ENCODE data around the gene NRG3. TPM values are rescaled to one million over a fixed set of nuclear protein-coding genes. Genes with fewer than 3 reads are reported as not detected.

NRG3 gene
- total and polyA plus RNA-seq, 2 of the 8 experiments (the other 6 are each of a cell fraction or from before 2014, with no cell fraction given) = 4.2 to 5.0 TPM

DNA sequence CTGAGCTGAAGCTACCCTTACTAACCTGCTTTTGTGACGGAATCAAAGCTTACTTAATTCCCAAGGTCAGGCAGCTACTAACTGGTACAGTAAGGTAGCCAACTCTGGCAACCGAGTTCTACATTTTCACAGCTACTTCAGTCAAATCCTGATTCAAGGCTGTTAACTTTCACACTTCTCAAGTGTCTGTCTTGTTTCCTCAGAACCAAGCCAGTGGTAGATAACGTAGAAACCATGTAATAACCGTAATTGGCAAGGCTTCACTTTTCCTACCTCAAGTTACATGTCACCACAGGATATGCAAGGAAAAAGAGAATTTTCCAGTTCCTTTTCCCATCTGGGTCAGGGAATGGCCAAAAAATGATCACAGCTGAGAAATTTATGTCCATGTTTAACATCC is 746.7 kb downstream of the NRG3 start:
- Histone ChIP-seq H3K56ac (replicated peaks; ENCODE audit: insufficient read length, low read depth, low read length) (no peak overlapping the region), H4K20me1 (replicated peaks in 1 of 2; ENCODE audit: control insufficient read depth in 1 of 2, insufficient read depth in 2 of 2, low read length in 2 of 2) (peaks cover 0 to 2% of the 10 kb centered on the region in 2 experiments), H3K27ac (ENCODE audit: low read depth, low read length) (no peak overlapping the region), H2AK5ac (ENCODE audit: low read depth, low read length) (no peak overlapping the region), H3K4me3 (ENCODE audit: extremely low read depth in 1 of 4, insufficient read depth in 2 of 4, low read depth in 3 of 4, low read length in 4 of 4) (no peak overlapping the region), H4K91ac (replicated peaks; ENCODE audit: insufficient read length, low read length) (no peak overlapping the region), H3K9ac (replicated peaks in 1 of 4; ENCODE audit: extremely low read depth in 1 of 4, low read depth in 3 of 4, low read length in 3 of 4) (no peak overlapping the region), H3K79me2 (ENCODE audit: control insufficient read depth in 1 of 2, insufficient read depth in 2 of 2, low read length in 2 of 2) (no peaks in the 10 kb centered on the region), H4K8ac (ENCODE audit: extremely low read depth, insufficient read depth, low read length) (no peak overlapping the region), H2BK12ac (ENCODE audit: low read depth, low read length) (no peak overlapping the region), H2BK120ac (replicated peaks; ENCODE audit: low read depth, low read length) (no peak overlapping the region), H3K9me3 (ENCODE audit: insufficient read depth in 2 of 2, low read depth in 1 of 2, low read length in 1 of 2) (no peaks in the 10 kb centered on the region), H3K23ac (ENCODE audit: insufficient read length) (no peak overlapping the region), H2BK20ac (ENCODE audit: low read length) (no peak overlapping the region), H3K18ac (ENCODE audit: extremely low read depth, low read length) (no peak overlapping the region), H3K36me3 (ENCODE audit: control insufficient read depth in 2 of 4, insufficient read depth in 4 of 4, low read length in 3 of 4) (no peaks in the 10 kb centered on the region), H3K4me1 (replicated peaks in 1 of 4; ENCODE audit: control insufficient read depth in 3 of 4, insufficient read depth in 4 of 4, low read length in 3 of 4) (no peaks in the 10 kb centered on the region), H3K23me2 (ENCODE audit: low read depth, low read length) (peaks cover 4% of the 10 kb centered on the region; the same call in 1 of the 2 replicates), H3K79me1 (ENCODE audit: low read depth, low read length) (no peaks in the 10 kb centered on the region), H3K27me3 (replicated peaks in 1 of 4; ENCODE audit: control insufficient read depth in 3 of 4, extremely low read depth in 1 of 4, insufficient read depth in 3 of 4, low read length in 3 of 4) (no peaks in the 10 kb centered on the region), H2BK5ac (ENCODE audit: low read depth, low read length) (no peak overlapping the region), H2BK15ac (ENCODE audit: low read length) (no peak overlapping the region), H4K5ac (ENCODE audit: insufficient read length, low read depth, low read length) (no peak overlapping the region), H3K4me2 (ENCODE audit: insufficient read depth in 1 of 2, low read depth in 2 of 2, low read length in 2 of 2) (no peak overlapping the region), H3K4ac (replicated peaks; ENCODE audit: insufficient read length, low read depth, low read length) (no peak overlapping the region), H2AFZ (ENCODE audit: low read length) (no peak overlapping the region), H3K14ac (ENCODE audit: insufficient read length) (no peak overlapping the region)
- 91% methylated on average over 4 of the region's 4 CpGs; no CpG with 5 or more reads in 1 of the 2 experiments for WGBS, 2 experiments (ENCODE audit: extremely low coverage in 1 of 2, insufficient coverage in 1 of 2, insufficient read length in 1 of 2, insufficient replicate concordance in 2 of 2, low coverage in 1 of 2, low lambda C conversion rate in 2 of 2, missing lambda C conversion rate in 1 of 2)
- no peak for DNase-seq (ENCODE audit: low read depth in 1 of 2, low spot score in 2 of 2)
- TF ChIP-seq, protein P1, sequence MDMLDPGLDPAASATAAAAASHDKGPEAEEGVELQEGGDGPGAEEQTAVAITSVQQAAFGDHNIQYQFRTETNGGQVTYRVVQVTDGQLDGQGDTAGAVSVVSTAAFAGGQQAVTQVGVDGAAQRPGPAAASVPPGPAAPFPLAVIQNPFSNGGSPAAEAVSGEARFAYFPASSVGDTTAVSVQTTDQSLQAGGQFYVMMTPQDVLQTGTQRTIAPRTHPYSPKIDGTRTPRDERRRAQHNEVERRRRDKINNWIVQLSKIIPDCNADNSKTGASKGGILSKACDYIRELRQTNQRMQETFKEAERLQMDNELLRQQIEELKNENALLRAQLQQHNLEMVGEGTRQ (IDR thresholded peaks at IDR 0.05; ENCODE audit: low read length) = no peak
- no peak for TF ChIP-seq SIX5 (IDR thresholded peaks at IDR 0.05; ENCODE audit: low read depth, low read length)
- ChIA-PET CTCF (ENCODE audit: partially characterized antibody) (interaction anchor here (0.6 kb wide), 1 partner anchor 65 kb away, joined by 5 read pairs; no protein-coding TSS in a partner anchor), POLR2A (ENCODE audit: partially characterized antibody) (no interaction called here)
- no peak for FAIRE-seq
